GM21528 (cell line): Measurements from ENCODE around the gene FAM209A.
"Not testable (repeated sequence)": the region's sequence is repeated elsewhere in the genome, so short reads cannot be mapped to it uniquely, and the experiment has no call there.

Experiments used
- ATAC-seq: cut with Tn5 transposase; IDR thresholded peaks from one replicate; pipeline ENCODE4 v1.9.1; 2021; ENCODE audit warnings: mild to moderate bottlenecking, moderate library complexity; ENCODE audit not compliant: unreplicated experiment, low FRiP score

FAM209A gene

DNA sequence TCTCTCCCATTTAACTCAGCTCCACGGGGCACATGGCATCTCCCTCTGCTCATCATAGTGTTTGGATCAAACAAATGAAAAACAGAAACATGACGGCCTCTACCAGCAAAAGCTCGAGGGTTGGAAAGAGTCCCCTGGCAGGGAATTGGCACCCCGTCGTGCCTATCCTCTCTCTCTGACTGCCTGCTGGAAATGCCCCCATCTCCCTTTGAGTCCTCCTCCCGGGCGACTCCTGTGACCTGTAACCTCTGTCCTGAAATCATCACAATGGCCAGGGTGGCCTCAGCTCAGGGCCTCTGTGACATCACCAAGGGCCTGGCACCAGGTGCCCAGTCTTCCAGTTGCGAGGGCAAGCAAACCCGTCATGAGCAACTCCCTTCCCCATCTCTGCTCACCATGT, 8.4 kb downstream of the FAM209A start, which contains the start of gene FAM209B:
TSS of gene FAM209B (plus strand) at position 301 of the 400 bp plus-strand sequence. CDS start at position 397, 96 bp downstream.
- not testable (repeated sequence) for ATAC-seq

- no peak for ATAC-seq
These were observed 13.5 kb downstream of the FAM209A start for GRCh38 chr20:56537997-56538396.

GRCh38 chr20:56540415-56540814, 15.9 kb downstream of the FAM209A start:
- no peak for ATAC-seq

DNA sequence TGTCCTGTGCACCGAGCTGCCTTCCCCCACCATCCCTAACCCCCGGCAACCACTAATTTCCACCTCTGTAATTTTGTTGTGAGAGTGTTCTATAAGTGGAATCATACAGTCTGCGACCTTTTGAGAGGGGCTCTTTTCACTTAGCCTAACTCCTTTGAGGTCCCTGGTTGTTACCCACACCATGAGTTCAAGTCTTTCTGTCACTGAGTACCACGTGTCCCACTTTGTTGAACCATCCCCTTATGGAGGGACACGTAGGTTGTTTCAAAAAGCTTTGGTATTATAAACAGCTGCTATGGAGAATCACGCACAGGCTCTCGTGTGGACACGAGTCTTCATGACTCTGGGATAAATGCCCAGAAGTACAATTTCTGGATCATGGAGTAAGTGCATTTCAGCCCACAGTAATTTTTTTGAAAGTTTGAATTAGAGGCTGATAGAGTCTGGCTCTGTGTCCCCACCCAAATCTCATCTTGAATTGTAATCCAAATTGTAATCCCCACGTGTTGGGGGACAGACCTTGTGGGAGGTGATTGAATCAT, 18.0 kb downstream of the FAM209A start:
- no peak for ATAC-seq

- no peak for ATAC-seq
These were observed 27.0 kb downstream of the FAM209A start for GRCh38 chr20:56551571-56551970.

DNA sequence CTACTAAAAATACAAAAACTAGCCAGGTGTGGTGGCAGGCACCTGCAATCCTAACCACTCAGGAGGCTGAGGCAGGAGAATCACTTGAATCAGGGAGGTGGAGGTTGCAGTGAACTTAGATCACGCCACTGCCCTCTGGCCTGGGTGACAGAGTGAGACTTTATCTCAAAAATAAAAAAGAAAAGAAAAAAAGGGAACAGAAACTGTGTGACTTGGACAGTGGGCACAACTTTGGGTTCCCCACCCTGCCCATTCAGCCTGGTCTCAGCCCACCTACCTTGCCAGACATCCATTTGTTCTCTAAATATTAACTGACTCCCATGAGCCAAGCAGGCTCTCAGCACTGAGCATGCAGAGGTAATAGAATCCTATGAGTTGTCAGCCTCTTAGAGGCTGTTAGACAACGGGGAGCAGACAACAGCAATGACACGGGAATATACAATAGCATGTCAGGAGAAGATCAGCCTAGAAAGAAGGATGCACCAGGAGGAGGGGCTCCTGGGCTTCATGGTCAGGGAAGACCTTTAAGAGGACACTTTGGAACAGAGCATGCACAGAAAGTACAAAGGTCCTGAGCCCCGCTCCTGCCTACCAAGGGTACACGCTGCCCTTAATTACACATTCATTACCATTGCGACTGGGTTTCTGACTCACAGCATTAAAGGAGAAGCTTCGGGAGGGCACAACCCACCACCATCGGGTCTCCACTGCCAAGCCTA, 28.5 kb downstream of the FAM209A start:
- ATAC-seq: no peak

DNA sequence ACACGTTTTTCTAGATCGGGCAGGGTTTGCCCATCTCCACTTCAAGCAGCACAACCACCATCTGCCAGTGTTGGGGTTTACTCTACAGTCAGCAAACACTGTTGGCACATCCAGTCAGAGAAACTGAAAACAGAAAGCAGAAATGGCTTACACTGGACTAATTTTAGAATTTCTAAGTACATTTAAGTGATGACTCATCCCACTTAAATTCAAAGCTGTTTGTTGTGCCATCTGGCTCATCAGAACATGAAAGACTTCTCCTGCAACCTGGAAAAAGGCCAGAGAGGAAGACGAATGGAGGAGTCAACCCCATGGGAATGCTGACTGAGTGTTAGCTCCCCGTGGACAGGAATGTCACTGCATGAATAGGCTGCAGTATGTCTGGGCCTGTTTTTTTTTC, 30.3 kb downstream of the FAM209A start:
- ATAC-seq: peak; percentile 89

GRCh38 chr20:56558968-56559367, 34.4 kb downstream of the FAM209A start:
- ATAC-seq: no peak

DNA sequence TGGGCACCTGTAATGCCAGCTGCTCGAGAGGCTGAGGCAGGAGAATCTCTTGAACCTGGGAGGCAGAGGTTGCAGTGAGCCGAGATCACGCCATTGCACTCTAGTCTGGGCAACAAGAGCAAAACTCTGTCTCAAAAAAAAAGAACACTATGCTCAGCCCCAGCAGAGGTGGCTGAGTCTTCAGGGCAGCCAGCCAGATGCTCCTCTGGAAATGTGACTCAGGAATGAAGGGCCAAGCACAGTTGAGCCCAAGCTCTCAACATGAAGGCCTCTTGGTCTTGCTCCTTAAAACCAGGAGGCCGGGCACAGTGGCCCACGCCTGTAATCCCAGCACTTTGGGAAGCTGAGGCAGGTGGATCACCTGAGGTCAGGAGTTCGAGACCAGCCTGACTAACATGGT, 40.0 kb downstream of the FAM209A start:
- not testable (repeated sequence) for ATAC-seq

- no peak for ATAC-seq
These were observed 41.0 kb downstream of the FAM209A start for GRCh38 chr20:56565511-56565910.

- no peak for ATAC-seq
These were observed 42.1 kb downstream of the FAM209A start for GRCh38 chr20:56566621-56567020.

GRCh38 chr20:56570832-56571231, 46.3 kb downstream of the FAM209A start:
- ATAC-seq: no peak

- ATAC-seq: no peak
These were observed 47.6 kb downstream of the FAM209A start for GRCh38 chr20:56572172-56572571.

- no peak for ATAC-seq
These were observed 49.4 kb downstream of the FAM209A start for GRCh38 chr20:56573986-56574385.

- ATAC-seq: no peak
These were observed 50.1 kb downstream of the FAM209A start for GRCh38 chr20:56574531-56575142.

- ATAC-seq: no peak
These were observed 50.6 kb downstream of the FAM209A start for GRCh38 chr20:56575157-56575556.
